HCT116 (cell line): ENCODE measurements around the gene RNASET2. TPM values are rescaled to one million over a fixed set of nuclear protein-coding genes. Genes with fewer than 3 reads are reported as not detected.

Experiments used
- ATAC-seq: fragments of 200-7000 bp; cut with Tn5 transposase; 2 replicates; pipeline ENCODE4 v1.9.1; 2020; ENCODE audit warnings: mild to moderate bottlenecking, moderate library complexity
- BruUV-seq: library from RNA; stranded (reverse); fragments of 400-500 nt; replicated peaks from 2 replicates; lab custom pipeline; 2021; lab: Mats Ljungman, UMichigan
- CTCF ChIA-PET: fragments of 300-600 bp; sonication (Branson Sonifier 250); formaldehyde crosslinking; loops from one replicate; lab custom pipeline; 2021; ENCODE audit warnings: antibody characterized with exemption; lab: Charles Lee
- POLR2A ChIA-PET: fragments of 300-600, 350-600 bp; sonication (Branson Sonifier 250); formaldehyde crosslinking; loops from one replicate; lab custom pipeline; 2021; ENCODE audit warnings: antibody characterized with exemption; lab: Charles Lee
- RAD21 ChIA-PET, 2 experiments: fragments of 300-600 bp; sonication (Branson Sonifier 250); formaldehyde crosslinking; loops; one replicate each; lab custom pipeline; 2023; ENCODE audit warnings: low total read pairs in 2 of 2; ENCODE audit not compliant: uncharacterized antibody in 2 of 2, unreplicated experiment in 2 of 2, low non-redundant PET in 1 of 2; lab: Charles Lee
- DNase-seq: peaks from one replicate; pipeline ENCODE4 v3.0.0-alpha.2; 2010; ENCODE audit warnings: low read depth, low spot score
- H2AFZ ChIP-seq: fragments of 200-600 bp; shearing (Covaris generic), sonication (generic); 2 replicates; pipeline ENCODE4 v1.6.1; 2017; ENCODE audit warnings: low read depth, mixed run types, mixed read lengths, antibody characterized with exemption, low read length; ENCODE audit not compliant: poor library complexity, severe bottlenecking
- H3K27ac ChIP-seq: 2 replicates; pipeline ENCODE4 v1.5.1; 2012; ENCODE audit warnings: low read depth, low read length
- H3K27me3 ChIP-seq: fragments of 200-600 bp; sonication (generic); 2 replicates; pipeline ENCODE4 v1.6.1; 2016; ENCODE audit warnings: mixed run types, low read length, mixed read lengths; ENCODE audit not compliant: insufficient read depth
- H3K36me3 ChIP-seq, 2 experiments: fragments of 200-500 bp in 1 of 2; fragments of 200-600 bp in 1 of 2; sonication (Bioruptor generic) in 1 of 2; sonication (generic) in 1 of 2; 2 replicates each; pipeline versions ENCODE4 v1.5.1 to v1.6.1; 2014 to 2016; ENCODE audit warnings: low read length in 2 of 2, inconsistent platforms in 1 of 2, mixed read lengths in 1 of 2, mixed run types in 1 of 2; ENCODE audit not compliant: insufficient read depth in 2 of 2, control insufficient read depth in 1 of 2
- H3K4me1 ChIP-seq, 2 experiments: fragments of 200-600 bp in 1 of 2; sonication (generic) in 1 of 2; 2 replicates each; pipeline versions ENCODE4 v1.5.1 to v1.6.1; 2012 to 2017; ENCODE audit warnings: low read length in 2 of 2, inconsistent platforms in 1 of 2, mild to moderate bottlenecking in 1 of 2, mixed read lengths in 1 of 2, mixed run types in 1 of 2, moderate library complexity in 1 of 2; ENCODE audit not compliant: insufficient read depth in 2 of 2, control insufficient read depth in 1 of 2
- H3K4me2 ChIP-seq: fragments of 200-600 bp; sonication (generic); 2 replicates; pipeline ENCODE4 v1.6.1; 2017; ENCODE audit warnings: mixed run types, low read length, mixed read lengths
- H3K4me3 ChIP-seq, 2 experiments: fragments of 200-600 bp in 1 of 2; sonication (generic) in 1 of 2; replicated peaks in 1 of 2; 2 replicates each; pipeline ENCODE4 v1.5.1; 2011 to 2016; ENCODE audit warnings: low read length in 2 of 2, control low read depth in 1 of 2, low read depth in 1 of 2, mild to moderate bottlenecking in 1 of 2, mixed read lengths in 1 of 2, mixed run types in 1 of 2
- H3K79me2 ChIP-seq: fragments of 200-600 bp; sonication (generic); 2 replicates; pipeline ENCODE4 v1.6.1; 2017; ENCODE audit warnings: mild to moderate bottlenecking, mixed run types, low read length, moderate library complexity, mixed read lengths; ENCODE audit not compliant: insufficient read depth
- H3K9ac ChIP-seq: fragments of 200-600 bp; sonication (generic); 2 replicates; pipeline ENCODE4 v1.6.1; 2016; ENCODE audit warnings: low read length, mixed read lengths
- H3K9me2 ChIP-seq: fragments of 200-600 bp; sonication (generic), shearing (Covaris generic); 2 replicates; pipeline ENCODE4 v1.6.1; 2017; ENCODE audit warnings: mixed run types, mild to moderate bottlenecking, moderate library complexity; ENCODE audit not compliant: insufficient read depth
- H3K9me3 ChIP-seq, 2 experiments: fragments of 200-500 bp in 1 of 2; fragments of 200-600 bp in 1 of 2; sonication (Bioruptor generic) in 1 of 2; sonication (generic) in 1 of 2; 2 replicates each; pipeline ENCODE4 v1.6.1; 2014 to 2017; ENCODE audit warnings: low read length in 2 of 2, mixed read lengths in 2 of 2, inconsistent platforms in 1 of 2, low read depth in 1 of 2, mild to moderate bottlenecking in 1 of 2, mixed run types in 1 of 2, moderate library complexity in 1 of 2; ENCODE audit not compliant: control insufficient read depth in 1 of 2, insufficient read depth in 1 of 2
- H4K20me1 ChIP-seq: fragments of 200-600 bp; sonication (generic), shearing (Covaris generic); 2 replicates; pipeline ENCODE4 v1.6.1; 2017; ENCODE audit warnings: mixed run types, mild to moderate bottlenecking, moderate library complexity; ENCODE audit not compliant: insufficient read depth
- ATF3 ChIP-seq: IDR thresholded peaks from 2 replicates; pipeline ENCODE4 v1.6.1; 2012
- CBX3 ChIP-seq: IDR thresholded peaks from 2 replicates; pipeline ENCODE4 v1.6.1; 2012; ENCODE audit warnings: low read depth
- CEBPB ChIP-seq: IDR thresholded peaks from 2 replicates; pipeline ENCODE4 v1.6.1; 2012; ENCODE audit warnings: low read depth
- CTCF ChIP-seq, 3 experiments: fragments of 200-600 bp in 1 of 3; sonication (generic) in 1 of 3; IDR thresholded peaks in 2 of 3; conservative IDR thresholded peaks in 1 of 3; 2 replicates each; pipeline ENCODE4 v1.5.1; 2012 to 2017; ENCODE audit warnings: low read depth in 2 of 3, low read length in 2 of 3, antibody characterized with exemption in 1 of 3, borderline replicate concordance in 1 of 3, control low read depth in 1 of 3, mild to moderate bottlenecking in 1 of 3, mixed read lengths in 1 of 3, mixed run types in 1 of 3, moderate library complexity in 1 of 3; ENCODE audit not compliant: insufficient read depth in 1 of 3
- EGR1 ChIP-seq: IDR thresholded peaks from 2 replicates; pipeline ENCODE4 v1.6.1; 2012; ENCODE audit warnings: low read depth
- ELF1 ChIP-seq: IDR thresholded peaks from 2 replicates; pipeline ENCODE4 v1.6.1; 2012; ENCODE audit warnings: low read depth, borderline replicate concordance
- EZH2 ChIP-seq: fragments of 200-600 bp; sonication (generic); IDR thresholded peaks from 2 replicates; pipeline ENCODE4 v1.6.1; 2017; ENCODE audit warnings: antibody characterized with exemption, mixed run types
- FOSL1 ChIP-seq: IDR thresholded peaks from 2 replicates; pipeline ENCODE4 v1.6.1; 2012; ENCODE audit warnings: low read depth
- JUND ChIP-seq: IDR thresholded peaks from 2 replicates; pipeline ENCODE4 v1.6.1; 2012
- MAX ChIP-seq: IDR thresholded peaks from 2 replicates; pipeline ENCODE4 v1.6.1; 2012
- POLR2A ChIP-seq: IDR thresholded peaks from 2 replicates; pipeline ENCODE4 v1.7.0; 2011; ENCODE audit warnings: borderline replicate concordance; ENCODE audit not compliant: insufficient read depth, insufficient read length; ENCODE audit errors: extremely low read depth
- POLR2AphosphoS5 ChIP-seq: IDR thresholded peaks from 2 replicates; pipeline ENCODE4 v1.6.1; 2011; ENCODE audit warnings: mild to moderate bottlenecking, low read depth, low read length, moderate library complexity
- RAD21 ChIP-seq: IDR thresholded peaks from 2 replicates; pipeline ENCODE4 v1.6.1; 2012; ENCODE audit warnings: low read depth, mild to moderate bottlenecking
- REST ChIP-seq: IDR thresholded peaks from 2 replicates; pipeline ENCODE4 v1.6.1; 2012; ENCODE audit warnings: low read depth
- SIN3A ChIP-seq: IDR thresholded peaks from 2 replicates; pipeline ENCODE4 v1.6.1; 2012; ENCODE audit warnings: low read depth
- SRF ChIP-seq: IDR thresholded peaks from 2 replicates; pipeline ENCODE4 v1.6.1; 2012; ENCODE audit warnings: low read depth
- YY1 ChIP-seq: IDR thresholded peaks from 2 replicates; pipeline ENCODE4 v1.6.1; 2011; ENCODE audit warnings: low read length, low read depth, moderate library complexity, mild to moderate bottlenecking; ENCODE audit not compliant: insufficient replicate concordance; ENCODE audit errors: extremely low read depth
- ZBTB33 ChIP-seq: IDR thresholded peaks from 2 replicates; pipeline ENCODE4 v1.6.1; 2011; ENCODE audit warnings: mild to moderate bottlenecking, low read length, moderate library complexity; ENCODE audit not compliant: insufficient replicate concordance; ENCODE audit errors: extremely low read depth
- ZFX ChIP-seq: fragments of 450-650 bp; IDR thresholded peaks from 2 replicates; pipeline ENCODE4 v1.6.1; 2017
- ZNF274 ChIP-seq: fragments of 200-500 bp; sonication (Bioruptor generic); IDR thresholded peaks from 2 replicates; pipeline ENCODE4 v1.6.1; 2014; ENCODE audit warnings: mild to moderate bottlenecking, low read depth, low read length, inconsistent platforms
- intact Hi-C: fragments of 100-400 bp; cut with micrococcal nuclease; formaldehyde crosslinking; loops from 2 replicates; pipeline ENCODE4 v1.10.0; 2022
- total RNA-seq: library from RNA; stranded (reverse); gene quantifications from one replicate; pipeline ENCODE4 v1.2.1, GENCODE V29; 2021; ENCODE audit not compliant: unreplicated experiment

RNASET2 gene
- total RNA-seq, 1 experiment from 2014 or later = 32.8 TPM

GRCh38 chr6:166997348-166997747 lies 41.0 kb upstream of the RNASET2 start:
- H3K4me1 ChIP-seq = peaks cover 5 to 16% of the 10 kb centered on the region in 2 experiments; a peak in 3 of 4 replicates
- intact Hi-C loops = loop anchor here (1.0 to 10.0 kb wide), 2 partner anchors 145 to 463 kb away; no protein-coding TSS in a partner anchor
- H3K36me3 ChIP-seq = peaks cover 2 to 3% of the 10 kb centered on the region in 2 experiments; a peak in 1 of 4 replicates
- H3K27me3 ChIP-seq = no peaks in the 10 kb centered on the region
- POLR2A ChIA-PET = no interaction called here
- RAD21 ChIA-PET = no interaction called here
- H3K4me2 ChIP-seq = peak overlapping the region; percentile 90
- peaks cover 78% of the 10 kb centered on the region for H3K79me2 ChIP-seq
- TF ChIP-seq EZH2 (no peak), CEBPB (no peak), ATF3 (no peak), REST (no peak), CTCF (IDR thresholded peaks at IDR 0.05 in 2 of 3, conservative IDR thresholded peaks at IDR 0.05 in 1 of 3; ENCODE audit: borderline replicate concordance in 1 of 3, insufficient read depth in 1 of 3, low read depth in 2 of 3, low read length in 2 of 3) (no peak), ZFX (no peak), SRF (no peak), POLR2AphosphoS5 (no peak), SIN3A (no peak), EGR1 (no peak), JUND (no peak), RAD21 (no peak), ZNF274 (no peak), ZBTB33 (no peak), MAX (no peak), ELF1 (no peak), CBX3 (no peak), POLR2A (no peak), FOSL1 (no peak), YY1 (no peak)
- no peak for DNase-seq
- no peaks in the 10 kb centered on the region for H4K20me1 ChIP-seq
- CTCF ChIA-PET = interaction anchor here (1.0 to 2.8 kb wide), 2 partner anchors 145 to 222 kb away, joined by 4 to 9 read pairs; no protein-coding TSS in a partner anchor
- no peak for ATAC-seq
- H2AFZ ChIP-seq = no peak overlapping the region
- peak overlapping the region; percentile 86 for H3K9ac ChIP-seq
- H3K4me3 ChIP-seq = peak overlapping the region; percentile 89 to 95
- H3K9me2 ChIP-seq = no peaks in the 10 kb centered on the region
- no TSS peak for BruUV-seq
- H3K9me3 ChIP-seq = no peaks in the 10 kb centered on the region
- H3K27ac ChIP-seq = no peak overlapping the region
